Neural cell (in vitro differentiated cells): ENCODE measurements around the gene IGSF23. TPM values are rescaled to one million over a fixed set of nuclear protein-coding genes. Genes with fewer than 3 reads are reported as not detected.

Source experiments
- H2AFZ ChIP-seq: fragments of 200-600, 300-800 bp; sonication (generic), shearing (Covaris generic); 2 replicates; pipeline ENCODE4 v1.6.0; 2014; ENCODE audit warnings: low read depth, mild to moderate bottlenecking, antibody characterized with exemption, low read length, moderate library complexity
- H3F3A ChIP-seq: fragments of 200-600 bp; shearing (Covaris generic); 2 replicates; pipeline ENCODE4 v1.6.1; 2016; ENCODE audit warnings: mild to moderate bottlenecking, moderate library complexity, mixed read lengths, antibody characterized with exemption, low read length; ENCODE audit not compliant: insufficient read depth, poor library complexity, severe bottlenecking
- H3K27ac ChIP-seq: fragments of 200-600, 300-800 bp; sonication (generic), shearing (Covaris generic); 2 replicates; pipeline ENCODE4 v1.5.1; 2014; ENCODE audit warnings: mild to moderate bottlenecking, low read length, moderate library complexity
- H3K27me3 ChIP-seq: fragments of 300-800, 200-600 bp; sonication (generic), shearing (Covaris generic); 2 replicates; pipeline ENCODE4 v1.6.0; 2014; ENCODE audit warnings: mild to moderate bottlenecking, low read depth, low read length, moderate library complexity; ENCODE audit not compliant: insufficient read depth
- H3K36me3 ChIP-seq: fragments of 300-800, 200-600 bp; sonication (generic), shearing (Covaris generic); 2 replicates; pipeline ENCODE4 v1.5.1; 2014; ENCODE audit warnings: mild to moderate bottlenecking, antibody characterized with exemption, low read length, moderate library complexity; ENCODE audit not compliant: insufficient read depth
- H3K4me2 ChIP-seq: fragments of 300-800, 200-600 bp; sonication (generic), shearing (Covaris generic); 2 replicates; pipeline ENCODE4 v1.6.0; 2014; ENCODE audit warnings: mild to moderate bottlenecking, low read length
- H3K4me3 ChIP-seq: fragments of 300-800, 200-600 bp; sonication (generic), shearing (Covaris generic); 2 replicates; pipeline ENCODE4 v1.5.1; 2014; ENCODE audit warnings: mild to moderate bottlenecking, low read length, moderate library complexity
- H3K79me2 ChIP-seq: fragments of 200-600 bp; shearing (Covaris generic); replicated peaks from 2 replicates; pipeline ENCODE4 v1.6.0; 2014; ENCODE audit warnings: mild to moderate bottlenecking, low read length, moderate library complexity; ENCODE audit not compliant: insufficient read depth
- H3K9ac ChIP-seq: fragments of 300-800, 200-600 bp; sonication (generic), shearing (Covaris generic); 2 replicates; pipeline ENCODE4 v1.6.1; 2016; ENCODE audit warnings: mild to moderate bottlenecking, low read length, mixed read lengths
- H3K9me2 ChIP-seq: fragments of 200-600 bp; shearing (Covaris generic); 2 replicates; pipeline ENCODE4 v1.6.1; 2016; ENCODE audit warnings: mild to moderate bottlenecking, low read length, mixed read lengths; ENCODE audit not compliant: insufficient read depth
- H3K9me3 ChIP-seq: fragments of 200-600, 300-800 bp; sonication (generic), shearing (Covaris generic); 2 replicates; pipeline ENCODE4 v1.6.1; 2016; ENCODE audit warnings: mild to moderate bottlenecking, mixed run types, low read length, moderate library complexity, mixed read lengths
- H4K20me1 ChIP-seq: fragments of 200-600 bp; shearing (Covaris generic); 2 replicates; pipeline ENCODE4 v1.6.1; 2016; ENCODE audit warnings: mild to moderate bottlenecking, mixed run types; ENCODE audit not compliant: insufficient read depth
- EP300 ChIP-seq: fragments of 450-650 bp; conservative IDR thresholded peaks from 2 replicates; pipeline ENCODE4 v1.6.1; 2014; ENCODE audit warnings: antibody characterized with exemption, mild to moderate bottlenecking, moderate library complexity; ENCODE audit not compliant: poor library complexity, severe bottlenecking
- EZH2 ChIP-seq: fragments of 200-600, 300-800 bp; shearing (Covaris generic), sonication (generic); IDR thresholded peaks from 2 replicates; pipeline ENCODE4 v1.6.1; 2014; ENCODE audit warnings: antibody characterized with exemption, low read length, borderline replicate concordance, mild to moderate bottlenecking; ENCODE audit not compliant: insufficient read depth, poor library complexity, severe bottlenecking
- MXI1 ChIP-seq: fragments of 450-650 bp; conservative IDR thresholded peaks from 2 replicates; pipeline ENCODE4 v1.6.1; 2014; ENCODE audit warnings: antibody characterized with exemption, mild to moderate bottlenecking; ENCODE audit not compliant: poor library complexity, severe bottlenecking
- POLR2AphosphoS5 ChIP-seq: IDR thresholded peaks from 2 replicates; pipeline ENCODE4 v1.6.1; 2012
- RAD21 ChIP-seq: fragments of 450-650 bp; conservative IDR thresholded peaks from 2 replicates; pipeline ENCODE4 v1.6.1; 2014; ENCODE audit warnings: antibody characterized with exemption, mild to moderate bottlenecking, moderate library complexity
- SMC3 ChIP-seq: fragments of 450-650 bp; conservative IDR thresholded peaks from 2 replicates; pipeline ENCODE4 v1.6.1; 2014; ENCODE audit warnings: antibody characterized with exemption, mild to moderate bottlenecking, moderate library complexity; ENCODE audit not compliant: poor library complexity
- TAF1 ChIP-seq: IDR thresholded peaks from 2 replicates; pipeline ENCODE4 v1.6.1; 2012; ENCODE audit warnings: low read depth
- polyA plus RNA-seq: library from polyadenylated mRNA; depleted of rRNA; stranded (reverse); fragments of >200 nt; gene quantifications from 2 replicates; pipeline ENCODE4 v1.2.3, GENCODE V29; 2014
- TF ChIP-seq, protein P1 (sequence below): IDR thresholded peaks from 2 replicates; pipeline ENCODE4 v1.6.1; 2012; ENCODE audit warnings: borderline replicate concordance
- TF ChIP-seq, protein P2 (sequence below): fragments of 450-650 bp; IDR thresholded peaks from 2 replicates; pipeline ENCODE4 v1.5.1; 2014; ENCODE audit warnings: antibody characterized with exemption, mild to moderate bottlenecking, moderate library complexity; ENCODE audit not compliant: poor library complexity, severe bottlenecking

Gene IGSF23
- polyA plus RNA-seq, 1 donor from 2014 or later, result not detected

DNA sequence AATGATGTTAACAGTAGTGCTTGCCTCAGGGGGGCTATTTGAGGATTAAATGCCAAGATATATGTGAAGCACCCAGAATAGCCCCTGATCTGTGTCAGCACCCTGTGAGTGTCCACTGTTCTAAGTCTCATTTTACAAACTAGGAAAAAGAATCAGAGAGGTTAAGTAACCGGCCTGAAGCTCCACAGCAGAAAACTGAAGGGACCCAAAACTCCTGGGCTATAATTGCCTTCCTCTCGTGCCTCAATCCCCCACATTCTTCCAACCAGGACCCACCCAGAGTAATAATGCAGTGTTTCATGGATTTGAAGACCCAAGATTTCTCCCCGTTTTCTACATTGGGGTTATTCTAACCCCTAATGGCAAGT, 32.7 kb downstream of the IGSF23 start:
- no peak for TF ChIP-seq RAD21
- no peak for TF ChIP-seq SMC3
- no peak for TF ChIP-seq EP300
- TF ChIP-seq, protein P1, sequence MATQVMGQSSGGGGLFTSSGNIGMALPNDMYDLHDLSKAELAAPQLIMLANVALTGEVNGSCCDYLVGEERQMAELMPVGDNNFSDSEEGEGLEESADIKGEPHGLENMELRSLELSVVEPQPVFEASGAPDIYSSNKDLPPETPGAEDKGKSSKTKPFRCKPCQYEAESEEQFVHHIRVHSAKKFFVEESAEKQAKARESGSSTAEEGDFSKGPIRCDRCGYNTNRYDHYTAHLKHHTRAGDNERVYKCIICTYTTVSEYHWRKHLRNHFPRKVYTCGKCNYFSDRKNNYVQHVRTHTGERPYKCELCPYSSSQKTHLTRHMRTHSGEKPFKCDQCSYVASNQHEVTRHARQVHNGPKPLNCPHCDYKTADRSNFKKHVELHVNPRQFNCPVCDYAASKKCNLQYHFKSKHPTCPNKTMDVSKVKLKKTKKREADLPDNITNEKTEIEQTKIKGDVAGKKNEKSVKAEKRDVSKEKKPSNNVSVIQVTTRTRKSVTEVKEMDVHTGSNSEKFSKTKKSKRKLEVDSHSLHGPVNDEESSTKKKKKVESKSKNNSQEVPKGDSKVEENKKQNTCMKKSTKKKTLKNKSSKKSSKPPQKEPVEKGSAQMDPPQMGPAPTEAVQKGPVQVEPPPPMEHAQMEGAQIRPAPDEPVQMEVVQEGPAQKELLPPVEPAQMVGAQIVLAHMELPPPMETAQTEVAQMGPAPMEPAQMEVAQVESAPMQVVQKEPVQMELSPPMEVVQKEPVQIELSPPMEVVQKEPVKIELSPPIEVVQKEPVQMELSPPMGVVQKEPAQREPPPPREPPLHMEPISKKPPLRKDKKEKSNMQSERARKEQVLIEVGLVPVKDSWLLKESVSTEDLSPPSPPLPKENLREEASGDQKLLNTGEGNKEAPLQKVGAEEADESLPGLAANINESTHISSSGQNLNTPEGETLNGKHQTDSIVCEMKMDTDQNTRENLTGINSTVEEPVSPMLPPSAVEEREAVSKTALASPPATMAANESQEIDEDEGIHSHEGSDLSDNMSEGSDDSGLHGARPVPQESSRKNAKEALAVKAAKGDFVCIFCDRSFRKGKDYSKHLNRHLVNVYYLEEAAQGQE, result no peak
- no peak for TF ChIP-seq EZH2
- no peak for TF ChIP-seq TAF1
- no peak for TF ChIP-seq POLR2AphosphoS5

GRCh38 chr19:44647144-44647543, 33.8 kb downstream of the IGSF23 start:
- no peaks in the 10 kb centered on the region for H4K20me1 ChIP-seq
- no peaks in the 10 kb centered on the region for H3K9me2 ChIP-seq
- no peaks in the 10 kb centered on the region for H3K9me3 ChIP-seq
- TF ChIP-seq, protein P1, result no peak
- no peak for TF ChIP-seq EZH2
- TF ChIP-seq MXI1, result no peak
- TF ChIP-seq, protein P2, sequence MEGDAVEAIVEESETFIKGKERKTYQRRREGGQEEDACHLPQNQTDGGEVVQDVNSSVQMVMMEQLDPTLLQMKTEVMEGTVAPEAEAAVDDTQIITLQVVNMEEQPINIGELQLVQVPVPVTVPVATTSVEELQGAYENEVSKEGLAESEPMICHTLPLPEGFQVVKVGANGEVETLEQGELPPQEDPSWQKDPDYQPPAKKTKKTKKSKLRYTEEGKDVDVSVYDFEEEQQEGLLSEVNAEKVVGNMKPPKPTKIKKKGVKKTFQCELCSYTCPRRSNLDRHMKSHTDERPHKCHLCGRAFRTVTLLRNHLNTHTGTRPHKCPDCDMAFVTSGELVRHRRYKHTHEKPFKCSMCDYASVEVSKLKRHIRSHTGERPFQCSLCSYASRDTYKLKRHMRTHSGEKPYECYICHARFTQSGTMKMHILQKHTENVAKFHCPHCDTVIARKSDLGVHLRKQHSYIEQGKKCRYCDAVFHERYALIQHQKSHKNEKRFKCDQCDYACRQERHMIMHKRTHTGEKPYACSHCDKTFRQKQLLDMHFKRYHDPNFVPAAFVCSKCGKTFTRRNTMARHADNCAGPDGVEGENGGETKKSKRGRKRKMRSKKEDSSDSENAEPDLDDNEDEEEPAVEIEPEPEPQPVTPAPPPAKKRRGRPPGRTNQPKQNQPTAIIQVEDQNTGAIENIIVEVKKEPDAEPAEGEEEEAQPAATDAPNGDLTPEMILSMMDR, result no peak
- no peak for TF ChIP-seq POLR2AphosphoS5
- TF ChIP-seq TAF1, result no peak
- no peaks in the 10 kb centered on the region for H3K36me3 ChIP-seq
- H3K4me3 ChIP-seq, result no peak overlapping the region
- H3K27me3 ChIP-seq, result peaks cover 4% of the 10 kb centered on the region
- no peak overlapping the region for H3K27ac ChIP-seq
- H3K4me2 ChIP-seq, result no peak overlapping the region
- no peaks in the 10 kb centered on the region for H3F3A ChIP-seq
- H2AFZ ChIP-seq, result no peak overlapping the region
- no peaks in the 10 kb centered on the region for H3K79me2 ChIP-seq
- H3K9ac ChIP-seq, result no peak overlapping the region

More for the DNA sequence above, 32.7 kb downstream of the IGSF23 start:
- H3K4me3 ChIP-seq, result no peak overlapping the region
- H3K27ac ChIP-seq, result no peak overlapping the region
- H2AFZ ChIP-seq, result no peak overlapping the region
- peaks cover 4% of the 10 kb centered on the region for H3K27me3 ChIP-seq
- no peaks in the 10 kb centered on the region for H3K9me2 ChIP-seq
- no peaks in the 10 kb centered on the region for H3K9me3 ChIP-seq
- H4K20me1 ChIP-seq, result no peaks in the 10 kb centered on the region
- no peaks in the 10 kb centered on the region for H3K36me3 ChIP-seq
- no peaks in the 10 kb centered on the region for H3F3A ChIP-seq
- no peaks in the 10 kb centered on the region for H3K79me2 ChIP-seq
- no peak overlapping the region for H3K4me2 ChIP-seq
- H3K9ac ChIP-seq, result no peak overlapping the region
